Adrenal gland (tissue), 5 donors: ENCODE data around the gene ANKLE2.
"Not testable (repeated sequence)": the region's sequence is repeated elsewhere in the genome, so short reads cannot be mapped to it uniquely, and the experiment has no call there.

ENCODE experiments used
- CTCF ChIP-seq, 6 experiments: fragments of 450-650 bp in 4 of 6; fragments of 200-600 bp in 2 of 6; sonication (generic) in 1 of 6; IDR thresholded peaks; 1 replicate in 5 of 6; 2 replicates in 1 of 6; pipeline versions ENCODE4 v1.5.1 to v1.8.0; 2016 to 2021; ENCODE audit warnings: antibody characterized with exemption in 6 of 6, mild to moderate bottlenecking in 2 of 6, moderate library complexity in 1 of 6
- POLR2A ChIP-seq, 2 donors: fragments of 450-650 bp; IDR thresholded peaks; one replicate each; pipeline ENCODE4 v1.6.1; 2017; ENCODE audit warnings: antibody characterized with exemption in 2 of 2, mild to moderate bottlenecking in 2 of 2, moderate library complexity in 1 of 2
- donor health status: DM: no; HTN: no; CAD: no.

DNA sequence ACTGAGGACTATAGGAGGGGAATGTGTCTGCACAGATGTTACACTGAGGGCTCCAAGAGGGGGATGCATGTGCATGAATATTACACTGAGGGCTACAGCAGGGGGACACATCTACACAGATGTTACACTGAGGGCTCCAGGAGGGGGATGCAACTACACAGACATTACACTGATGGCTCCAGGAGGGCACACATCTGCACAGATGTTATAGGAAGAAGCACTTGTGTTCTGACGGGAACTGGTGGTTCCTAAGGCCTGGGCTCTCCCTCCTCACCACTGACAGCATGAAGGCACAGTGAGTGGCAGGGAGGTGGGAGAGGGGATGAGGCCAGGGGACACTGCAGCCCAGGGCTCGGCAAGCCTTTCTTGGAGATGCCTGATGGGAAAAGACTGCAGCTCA is 30.3 kb upstream of the ANKLE2 start:
- TF ChIP-seq CTCF, POLR2A (IDR thresholded peaks at IDR 0.05): not testable (repeated sequence)
